Measurements from ENCODE around the gene ALX4.

Gene ALX4

DNA sequence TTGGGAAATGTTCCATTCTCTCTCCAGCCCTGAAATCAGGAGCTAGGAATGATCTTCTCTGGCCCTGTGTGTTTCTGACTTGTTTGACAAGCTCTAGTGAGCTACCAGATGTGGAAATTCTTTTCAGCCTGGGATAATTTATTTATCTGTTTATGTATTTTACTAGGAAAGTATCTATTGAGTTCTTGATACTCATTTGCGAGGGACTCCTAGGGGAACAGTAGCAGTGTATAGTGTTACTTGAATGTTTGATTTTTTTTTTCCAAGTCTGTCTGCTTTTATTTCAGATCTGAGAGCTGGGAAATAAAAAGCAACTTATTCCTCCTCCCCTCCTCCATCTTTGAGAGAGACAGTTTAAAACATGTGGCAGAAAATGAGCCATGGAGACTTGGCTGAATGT is 92.5 kb downstream of the ALX4 start:
- no peak overlapping the region for H2AK5ac ChIP-seq (ENCODE audit: low read depth, low read length)
- H3K4me2 ChIP-seq (ENCODE audit: insufficient read depth, low read length, poor library complexity, severe bottlenecking): no peak overlapping the region
- no peak overlapping the region for H3K9ac ChIP-seq (ENCODE audit: low read depth, low read length, poor library complexity)
- no peak overlapping the region for H3K27ac ChIP-seq (replicated peaks; ENCODE audit: low read length)
- H3K9me3 ChIP-seq (replicated peaks in 1 of 2; ENCODE audit: control insufficient read depth in 2 of 2, insufficient read depth in 1 of 2, low read depth in 1 of 2, low read length in 2 of 2): peaks cover 0 to 5% of the 10 kb centered on the region in 2 donors
- H2BK120ac ChIP-seq (ENCODE audit: low read depth, low read length): no peak overlapping the region
- no peak overlapping the region for H2BK5ac ChIP-seq (ENCODE audit: low read length)
- H3K79me1 ChIP-seq (ENCODE audit: low read depth, low read length): no peaks in the 10 kb centered on the region
- no peak for DNase-seq (ENCODE audit: low spot score)
- H3K23ac ChIP-seq (ENCODE audit: low read depth, low read length, poor library complexity): no peak overlapping the region
- WGBS, 2 donors (ENCODE audit: extremely low coverage in 2 of 2, insufficient read length in 2 of 2, insufficient replicate concordance in 1 of 2): no CpG with 5 or more reads among the region's 1 CpG
- no peak overlapping the region for H3K4ac ChIP-seq (ENCODE audit: low read length)
- H3K4me1 ChIP-seq (ENCODE audit: control insufficient read depth in 2 of 2, insufficient read depth in 1 of 2, low read depth in 1 of 2, low read length in 2 of 2): no peaks in the 10 kb centered on the region
- H4K8ac ChIP-seq (ENCODE audit: low read depth, low read length): no peak overlapping the region
- H2AFZ ChIP-seq (ENCODE audit: low read length): no peak overlapping the region
- H3K36me3 ChIP-seq (replicated peaks in 1 of 2; ENCODE audit: control insufficient read depth in 2 of 2, insufficient read depth in 2 of 2, low read length in 2 of 2): no peaks in the 10 kb centered on the region
- H2BK12ac ChIP-seq (ENCODE audit: low read length): no peak overlapping the region
- H4K91ac ChIP-seq (ENCODE audit: low read depth, low read length, poor library complexity): no peak overlapping the region
- no peaks in the 10 kb centered on the region for H3K27me3 ChIP-seq (ENCODE audit: control insufficient read depth in 3 of 3, insufficient read depth in 3 of 3, low read depth in 1 of 3, low read length in 3 of 3)
- H3K18ac ChIP-seq (ENCODE audit: low read length): no peak overlapping the region
- no peak overlapping the region for H3K14ac ChIP-seq (ENCODE audit: low read length)
- no peak overlapping the region for H2BK15ac ChIP-seq (ENCODE audit: low read length)
- no peak overlapping the region for H3K4me3 ChIP-seq (ENCODE audit: low read length in 2 of 2)

DNA sequence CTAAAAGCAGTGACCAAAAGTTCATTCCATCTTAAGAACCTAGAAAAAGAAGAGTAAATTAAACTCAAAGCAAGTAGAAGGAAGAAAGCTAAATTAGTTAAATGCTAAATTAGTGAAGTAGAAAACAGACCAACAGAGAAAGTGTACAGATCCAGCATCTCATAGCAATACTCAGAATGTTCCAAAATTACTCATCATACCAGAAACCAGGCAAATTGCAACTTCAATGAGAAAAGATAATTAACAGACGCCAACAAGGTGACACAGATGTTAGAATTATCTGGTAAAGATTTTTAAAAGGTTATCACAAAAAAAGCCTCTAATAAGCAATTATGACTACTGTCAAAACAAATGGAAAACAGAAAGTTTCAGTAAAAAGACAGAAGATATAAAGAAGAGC is 96.8 kb downstream of the ALX4 start:
- Histone ChIP-seq H2BK12ac (ENCODE audit: low read length) (no peak overlapping the region), H3K36me3 (replicated peaks in 1 of 2; ENCODE audit: control insufficient read depth in 2 of 2, insufficient read depth in 2 of 2, low read length in 2 of 2) (no peaks in the 10 kb centered on the region), H3K14ac (ENCODE audit: low read length) (no peak overlapping the region), H3K9me3 (replicated peaks in 1 of 2; ENCODE audit: control insufficient read depth in 2 of 2, insufficient read depth in 1 of 2, low read depth in 1 of 2, low read length in 2 of 2) (peaks cover 0 to 7% of the 10 kb centered on the region in 2 donors), H2AFZ (ENCODE audit: low read length) (no peak overlapping the region), H3K4me2 (ENCODE audit: insufficient read depth, low read length, poor library complexity, severe bottlenecking) (no peak overlapping the region), H3K18ac (ENCODE audit: low read length) (no peak overlapping the region), H4K91ac (ENCODE audit: low read depth, low read length, poor library complexity) (no peak overlapping the region), H3K9ac (ENCODE audit: low read depth, low read length, poor library complexity) (no peak overlapping the region), H4K8ac (ENCODE audit: low read depth, low read length) (no peak overlapping the region), H2BK5ac (ENCODE audit: low read length) (no peak overlapping the region), H3K4me3 (ENCODE audit: low read length in 2 of 2) (no peak overlapping the region), H3K23ac (ENCODE audit: low read depth, low read length, poor library complexity) (no peak overlapping the region), H3K4ac (ENCODE audit: low read length) (no peak overlapping the region), H3K27ac (replicated peaks; ENCODE audit: low read length) (no peak overlapping the region), H3K79me1 (ENCODE audit: low read depth, low read length) (no peaks in the 10 kb centered on the region), H3K4me1 (ENCODE audit: control insufficient read depth in 2 of 2, insufficient read depth in 1 of 2, low read depth in 1 of 2, low read length in 2 of 2) (no peaks in the 10 kb centered on the region), H2BK120ac (ENCODE audit: low read depth, low read length) (no peak overlapping the region), H3K27me3 (ENCODE audit: control insufficient read depth in 3 of 3, insufficient read depth in 3 of 3, low read depth in 1 of 3, low read length in 3 of 3) (no peaks in the 10 kb centered on the region), H2AK5ac (ENCODE audit: low read depth, low read length) (no peak overlapping the region), H2BK15ac (ENCODE audit: low read length) (no peak overlapping the region)
- WGBS, 2 donors (ENCODE audit: extremely low coverage in 2 of 2, insufficient read length in 2 of 2, insufficient replicate concordance in 1 of 2): no CpG with 5 or more reads among the region's 1 CpG
- DNase-seq (ENCODE audit: low spot score): no peak

DNA sequence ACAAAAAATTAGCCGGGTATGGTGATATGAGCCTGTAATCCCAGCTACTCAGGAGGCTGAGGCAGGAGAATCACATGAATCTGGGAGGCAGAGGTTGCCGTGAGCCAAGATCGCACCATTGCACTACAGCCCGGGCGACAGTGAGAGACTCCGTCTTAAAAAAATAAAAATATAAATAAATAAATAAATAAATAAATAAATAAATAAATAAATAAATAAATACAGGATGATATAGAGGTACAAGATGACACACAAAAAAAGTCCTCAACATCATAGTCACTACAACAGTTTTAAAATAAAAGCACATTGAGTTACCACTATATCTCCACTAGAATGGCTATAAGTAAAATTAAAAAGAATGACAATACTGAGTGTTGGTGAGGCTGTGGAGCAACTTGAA is 97.8 kb downstream of the ALX4 start:
- H3K36me3 ChIP-seq (replicated peaks in 1 of 2; ENCODE audit: control insufficient read depth in 2 of 2, insufficient read depth in 2 of 2, low read length in 2 of 2): no peaks in the 10 kb centered on the region
- H3K79me1 ChIP-seq (ENCODE audit: low read depth, low read length): no peaks in the 10 kb centered on the region
- H3K9ac ChIP-seq (ENCODE audit: low read depth, low read length, poor library complexity): no peak overlapping the region
- H2BK15ac ChIP-seq (ENCODE audit: low read length): no peak overlapping the region
- no peak overlapping the region for H2BK120ac ChIP-seq (ENCODE audit: low read depth, low read length)
- no peak overlapping the region for H3K27ac ChIP-seq (replicated peaks; ENCODE audit: low read length)
- no peak overlapping the region for H3K18ac ChIP-seq (ENCODE audit: low read length)
- H2BK5ac ChIP-seq (ENCODE audit: low read length): no peak overlapping the region
- H3K4me2 ChIP-seq (ENCODE audit: insufficient read depth, low read length, poor library complexity, severe bottlenecking): no peak overlapping the region
- no peak overlapping the region for H3K14ac ChIP-seq (ENCODE audit: low read length)
- H3K4me1 ChIP-seq (ENCODE audit: control insufficient read depth in 2 of 2, insufficient read depth in 1 of 2, low read depth in 1 of 2, low read length in 2 of 2): peaks cover under 1 to 3% of the 10 kb centered on the region in 2 donors
- H3K4ac ChIP-seq (ENCODE audit: low read length): no peak overlapping the region
- no peak overlapping the region for H2AFZ ChIP-seq (ENCODE audit: low read length)
- H3K4me3 ChIP-seq (ENCODE audit: low read length in 2 of 2): no peak overlapping the region
- no peak overlapping the region for H3K23ac ChIP-seq (ENCODE audit: low read depth, low read length, poor library complexity)
- H3K27me3 ChIP-seq (ENCODE audit: control insufficient read depth in 3 of 3, insufficient read depth in 3 of 3, low read depth in 1 of 3, low read length in 3 of 3): no peaks in the 10 kb centered on the region
- peaks cover 0 to 7% of the 10 kb centered on the region in 2 donors for H3K9me3 ChIP-seq (replicated peaks in 1 of 2; ENCODE audit: control insufficient read depth in 2 of 2, insufficient read depth in 1 of 2, low read depth in 1 of 2, low read length in 2 of 2)
- H2BK12ac ChIP-seq (ENCODE audit: low read length): no peak overlapping the region
- WGBS, 2 donors (ENCODE audit: extremely low coverage in 2 of 2, insufficient read length in 2 of 2, insufficient replicate concordance in 1 of 2): no CpG with 5 or more reads among the region's 6 CpGs
- no peak overlapping the region for H4K8ac ChIP-seq (ENCODE audit: low read depth, low read length)
- no peak overlapping the region for H4K91ac ChIP-seq (ENCODE audit: low read depth, low read length, poor library complexity)
- H2AK5ac ChIP-seq (ENCODE audit: low read depth, low read length): no peak overlapping the region
- no peak for DNase-seq (ENCODE audit: low spot score)
